DOHH2 (cell line): Measurements from ENCODE around the gene CHST13.

ENCODE experiments used
- H3F3A ChIP-seq: fragments of 200-600 bp; sonication (generic), shearing (Covaris generic); 2 replicates; pipeline ENCODE4 v1.6.0; 2016; ENCODE audit warnings: antibody characterized with exemption, mild to moderate bottlenecking; ENCODE audit not compliant: control insufficient read depth, insufficient read depth
- H3K27ac ChIP-seq: fragments of 200-600 bp; sonication (generic); 2 replicates; pipeline ENCODE4 v1.5.1; 2014; ENCODE audit warnings: low read depth, mild to moderate bottlenecking, low read length, moderate library complexity
- H3K27me3 ChIP-seq: fragments of 200-600 bp; sonication (generic); 2 replicates; pipeline ENCODE4 v1.6.1; 2014; ENCODE audit warnings: mild to moderate bottlenecking, low read length, mixed read lengths; ENCODE audit not compliant: control insufficient read depth
- H3K36me3 ChIP-seq: fragments of 200-600 bp; sonication (generic); 2 replicates; pipeline ENCODE4 v1.6.1; 2014; ENCODE audit warnings: mild to moderate bottlenecking, low read length, moderate library complexity, mixed read lengths; ENCODE audit not compliant: control insufficient read depth
- H3K4me1 ChIP-seq: fragments of 200-600 bp; sonication (generic); 2 replicates; pipeline ENCODE4 v1.6.1; 2014; ENCODE audit warnings: mild to moderate bottlenecking, low read length, mixed read lengths; ENCODE audit not compliant: control insufficient read depth
- H3K4me2 ChIP-seq: fragments of 200-600 bp; sonication (generic); 2 replicates; pipeline ENCODE4 v1.6.0; 2014; ENCODE audit warnings: mild to moderate bottlenecking, low read length, moderate library complexity
- H3K4me3 ChIP-seq: fragments of 200-600 bp; sonication (generic); 2 replicates; pipeline ENCODE4 v1.5.1; 2014; ENCODE audit warnings: mild to moderate bottlenecking, low read length, mixed read lengths
- H3K79me2 ChIP-seq: fragments of 200-600 bp; sonication (generic); 2 replicates; pipeline ENCODE4 v1.6.1; 2014; ENCODE audit warnings: mild to moderate bottlenecking, low read length, mixed read lengths; ENCODE audit not compliant: control insufficient read depth
- H3K9me2 ChIP-seq: fragments of 200-600 bp; sonication (generic); replicated peaks from 2 replicates; pipeline ENCODE4 v1.6.1; 2014; ENCODE audit warnings: mild to moderate bottlenecking, low read length, mixed read lengths; ENCODE audit not compliant: control insufficient read depth
- H3K9me3 ChIP-seq: fragments of 200-600 bp; sonication (generic); 2 replicates; pipeline ENCODE4 v1.6.1; 2014; ENCODE audit warnings: antibody characterized with exemption, low read length, mixed read lengths; ENCODE audit not compliant: control insufficient read depth, insufficient read depth
- H4K20me1 ChIP-seq: fragments of 200-600 bp; sonication (generic); 2 replicates; pipeline ENCODE4 v1.6.0; 2014; ENCODE audit warnings: low read depth, mild to moderate bottlenecking, antibody characterized with exemption, low read length, moderate library complexity; ENCODE audit not compliant: control insufficient read depth, insufficient read depth
- CTCF ChIP-seq: fragments of 200-600 bp; sonication (generic); IDR thresholded peaks from one replicate; pipeline ENCODE4 v1.5.1; 2014; ENCODE audit warnings: antibody characterized with exemption, mild to moderate bottlenecking, low read depth, low read length; ENCODE audit not compliant: poor library complexity, severe bottlenecking
- EZH2phosphoT487 ChIP-seq: fragments of 200-600 bp; sonication (generic); IDR thresholded peaks from 2 replicates; pipeline ENCODE4 v1.6.1; 2017; ENCODE audit warnings: borderline replicate concordance, mild to moderate bottlenecking, antibody characterized with exemption, low read length, moderate library complexity, mixed read lengths

CHST13 gene

GRCh38 chr3:126538966-126539365 is 15.0 kb downstream of the CHST13 start:
- H3K27ac ChIP-seq, result no peak overlapping the region
- no peaks in the 10 kb centered on the region for H3K79me2 ChIP-seq
- no peaks in the 10 kb centered on the region for H3K9me2 ChIP-seq
- TF ChIP-seq CTCF (no peak), EZH2phosphoT487 (no peak)
- H3K4me2 ChIP-seq, result no peak overlapping the region
- no peaks in the 10 kb centered on the region for H3K27me3 ChIP-seq
- H3F3A ChIP-seq, result no peaks in the 10 kb centered on the region
- no peaks in the 10 kb centered on the region for H4K20me1 ChIP-seq
- H3K36me3 ChIP-seq, result no peaks in the 10 kb centered on the region
- H3K4me1 ChIP-seq, result no peaks in the 10 kb centered on the region
- no peaks in the 10 kb centered on the region for H3K9me3 ChIP-seq
- no peak overlapping the region for H3K4me3 ChIP-seq

- no peak overlapping the region for H3K4me2 ChIP-seq
- H3K79me2 ChIP-seq, result no peaks in the 10 kb centered on the region
- no peaks in the 10 kb centered on the region for H3K4me1 ChIP-seq
- H3K36me3 ChIP-seq, result no peaks in the 10 kb centered on the region
- H4K20me1 ChIP-seq, result no peaks in the 10 kb centered on the region
- no peaks in the 10 kb centered on the region for H3K27me3 ChIP-seq
- no peak overlapping the region for H3K4me3 ChIP-seq
- no peaks in the 10 kb centered on the region for H3F3A ChIP-seq
- H3K9me3 ChIP-seq, result no peaks in the 10 kb centered on the region
- TF ChIP-seq CTCF, result no peak
- TF ChIP-seq EZH2phosphoT487, result no peak
- no peaks in the 10 kb centered on the region for H3K9me2 ChIP-seq
- no peak overlapping the region for H3K27ac ChIP-seq
These were observed 15.7 kb downstream of the CHST13 start for GRCh38 chr3:126539558-126540250.

GRCh38 chr3:126540342-126540849 is 16.4 kb downstream of the CHST13 start:
- no peaks in the 10 kb centered on the region for H3K4me1 ChIP-seq
- no peaks in the 10 kb centered on the region for H3K9me2 ChIP-seq
- H3F3A ChIP-seq, result no peaks in the 10 kb centered on the region
- no peaks in the 10 kb centered on the region for H4K20me1 ChIP-seq
- no peak overlapping the region for H3K4me2 ChIP-seq
- no peaks in the 10 kb centered on the region for H3K27me3 ChIP-seq
- no peak overlapping the region for H3K27ac ChIP-seq
- H3K79me2 ChIP-seq, result no peaks in the 10 kb centered on the region
- no peak for TF ChIP-seq CTCF
- no peak for TF ChIP-seq EZH2phosphoT487
- no peak overlapping the region for H3K4me3 ChIP-seq
- no peaks in the 10 kb centered on the region for H3K9me3 ChIP-seq
- H3K36me3 ChIP-seq, result no peaks in the 10 kb centered on the region
